HL-60 (cell line): ENCODE measurements around the gene KCNJ12.
"Not testable (repeated sequence)": the region's sequence is repeated elsewhere in the genome, so short reads cannot be mapped to it uniquely, and the experiment has no call there.

ENCODE experiments used
- GABPA ChIP-seq: IDR thresholded peaks from 2 replicates; pipeline ENCODE4 v1.6.1; 2012; ENCODE audit warnings: low read depth
- POLR2AphosphoS5 ChIP-seq: IDR thresholded peaks from 2 replicates; pipeline ENCODE4 v1.6.1; 2012; ENCODE audit warnings: low read depth
- REST ChIP-seq: IDR thresholded peaks from 2 replicates; pipeline ENCODE4 v1.6.1; 2012; ENCODE audit warnings: low read depth; ENCODE audit not compliant: insufficient replicate concordance
- TF ChIP-seq, protein P1 (sequence below): IDR thresholded peaks from one replicate; pipeline ENCODE4 v1.5.1; 2011; ENCODE audit warnings: low read length, control low read depth, inconsistent platforms; ENCODE audit not compliant: insufficient read depth

DNA sequence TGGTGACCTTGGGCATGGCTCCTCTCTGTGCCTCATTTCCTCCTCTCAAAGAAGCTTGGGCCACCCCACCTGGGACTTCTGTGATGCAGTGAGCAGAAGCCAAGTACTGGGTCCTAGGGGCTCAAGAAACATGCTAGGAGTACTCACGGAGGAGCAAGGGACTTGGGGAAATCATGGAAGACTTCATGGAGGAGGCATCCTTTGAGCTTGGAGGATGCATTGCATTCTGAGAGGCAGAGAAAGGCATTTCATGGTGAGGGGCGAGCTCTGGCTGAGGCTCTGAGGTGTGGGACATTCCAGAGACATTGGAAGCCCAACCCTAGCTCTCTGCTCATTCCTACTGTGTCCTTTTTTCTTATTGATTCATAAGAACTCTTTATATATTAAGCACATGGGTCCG, 26.8 kb downstream of the KCNJ12 start:
- TF ChIP-seq, protein P1, sequence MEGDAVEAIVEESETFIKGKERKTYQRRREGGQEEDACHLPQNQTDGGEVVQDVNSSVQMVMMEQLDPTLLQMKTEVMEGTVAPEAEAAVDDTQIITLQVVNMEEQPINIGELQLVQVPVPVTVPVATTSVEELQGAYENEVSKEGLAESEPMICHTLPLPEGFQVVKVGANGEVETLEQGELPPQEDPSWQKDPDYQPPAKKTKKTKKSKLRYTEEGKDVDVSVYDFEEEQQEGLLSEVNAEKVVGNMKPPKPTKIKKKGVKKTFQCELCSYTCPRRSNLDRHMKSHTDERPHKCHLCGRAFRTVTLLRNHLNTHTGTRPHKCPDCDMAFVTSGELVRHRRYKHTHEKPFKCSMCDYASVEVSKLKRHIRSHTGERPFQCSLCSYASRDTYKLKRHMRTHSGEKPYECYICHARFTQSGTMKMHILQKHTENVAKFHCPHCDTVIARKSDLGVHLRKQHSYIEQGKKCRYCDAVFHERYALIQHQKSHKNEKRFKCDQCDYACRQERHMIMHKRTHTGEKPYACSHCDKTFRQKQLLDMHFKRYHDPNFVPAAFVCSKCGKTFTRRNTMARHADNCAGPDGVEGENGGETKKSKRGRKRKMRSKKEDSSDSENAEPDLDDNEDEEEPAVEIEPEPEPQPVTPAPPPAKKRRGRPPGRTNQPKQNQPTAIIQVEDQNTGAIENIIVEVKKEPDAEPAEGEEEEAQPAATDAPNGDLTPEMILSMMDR, result not testable (repeated sequence)
- not testable (repeated sequence) for TF ChIP-seq POLR2AphosphoS5, GABPA, REST
